Bronchial epithelial cell (primary cell): ENCODE data around the gene JAZF1. TPM values are rescaled to one million over a fixed set of nuclear protein-coding genes. Genes with fewer than 3 reads are reported as not detected.

Experiments
- DNase-seq: peaks from one replicate; pipeline ENCODE4 v3.0.0-alpha.2; 2010; ENCODE audit warnings: low read depth
- FAIRE-seq: peaks from 2 replicates; lab custom pipeline; 2011; peaks lifted over from hg19 to GRCh38; lab: Jason Lieb, UNC
- H3K27me3 ChIP-seq: 2 replicates; pipeline ENCODE4 v1.5.1; 2011; ENCODE audit warnings: low read length; ENCODE audit not compliant: control insufficient read depth, insufficient read depth
- H3K36me3 ChIP-seq: 2 replicates; pipeline ENCODE4 v1.5.1; 2011; ENCODE audit warnings: low read length; ENCODE audit not compliant: control insufficient read depth, insufficient read depth
- H3K4me3 ChIP-seq: 2 replicates; pipeline ENCODE4 v1.5.1; 2011; ENCODE audit warnings: mild to moderate bottlenecking, low read depth, low read length, control low read depth
- CTCF ChIP-seq: IDR thresholded peaks from 2 replicates; pipeline ENCODE4 v1.5.1; 2011; ENCODE audit warnings: mild to moderate bottlenecking, moderate library complexity, low read length, control low read depth, inconsistent platforms; ENCODE audit not compliant: insufficient read depth, severe bottlenecking
- total RNA-seq: library from RNA; depleted of rRNA; stranded (reverse); fragments of >200 nt; gene quantifications from 2 replicates; pipeline ENCODE4 v1.2.1, GENCODE V29; 2014

JAZF1 gene
- total RNA-seq, 1 donor from 2014 or later = 1.1 TPM

GRCh38 chr7:28224172-28224571 is 43.6 kb upstream of the JAZF1 start:
- Histone ChIP-seq H3K4me3 (no peak overlapping the region), H3K27me3 (peaks cover 6% of the 10 kb centered on the region), H3K36me3 (no peaks in the 10 kb centered on the region)
- DNase-seq = no peak
- peak; percentile 13 for FAIRE-seq
- no peak for TF ChIP-seq CTCF

- no peaks in the 10 kb centered on the region for H3K36me3 ChIP-seq
Measured at GRCh38 chr7:28222636-28223035, 42.0 kb upstream of the JAZF1 start.

GRCh38 chr7:28219793-28220192 is 39.2 kb upstream of the JAZF1 start:
- peaks cover 10% of the 10 kb centered on the region for H3K27me3 ChIP-seq
- H3K4me3 ChIP-seq = no peak overlapping the region
- no peak for TF ChIP-seq CTCF
- DNase-seq (no peak), FAIRE-seq (no peak)
- H3K36me3 ChIP-seq = no peaks in the 10 kb centered on the region

More at GRCh38 chr7:28222636-28223035, 42.0 kb upstream of the JAZF1 start:
- no peak for FAIRE-seq
- TF ChIP-seq CTCF = no peak
- DNase-seq = no peak
- Histone ChIP-seq H3K4me3 (no peak overlapping the region), H3K27me3 (peaks cover 10% of the 10 kb centered on the region)

- Histone ChIP-seq H3K27me3 (peaks cover 8% of the 10 kb centered on the region), H3K4me3 (no peak overlapping the region), H3K36me3 (no peaks in the 10 kb centered on the region)
- no peak for DNase-seq
- TF ChIP-seq CTCF = no peak
- FAIRE-seq = no peak
Measured at GRCh38 chr7:28217143-28217542, 36.5 kb upstream of the JAZF1 start.

- Histone ChIP-seq H3K36me3 (no peaks in the 10 kb centered on the region), H3K27me3 (no peaks in the 10 kb centered on the region), H3K4me3 (no peak overlapping the region)
- FAIRE-seq (no peak), DNase-seq (no peak)
- TF ChIP-seq CTCF = no peak
Measured at GRCh38 chr7:28211006-28211405, 30.4 kb upstream of the JAZF1 start.

GRCh38 chr7:28208506-28208905 is 27.9 kb upstream of the JAZF1 start:
- no peak for DNase-seq
- Histone ChIP-seq H3K4me3 (no peak overlapping the region), H3K27me3 (no peaks in the 10 kb centered on the region), H3K36me3 (no peaks in the 10 kb centered on the region)
- FAIRE-seq = no peak
- TF ChIP-seq CTCF = no peak
